NAMALWA (cell line): ENCODE data around the gene PHACTR4.
"Not testable (repeated sequence)": the region's sequence is repeated elsewhere in the genome, so short reads cannot be mapped to it uniquely, and the experiment has no call there.

Experiments
- DNase-seq: peaks from one replicate; pipeline ENCODE4 v3.0.0-alpha.2; 2015; ENCODE audit warnings: low spot score

Gene PHACTR4

DNA sequence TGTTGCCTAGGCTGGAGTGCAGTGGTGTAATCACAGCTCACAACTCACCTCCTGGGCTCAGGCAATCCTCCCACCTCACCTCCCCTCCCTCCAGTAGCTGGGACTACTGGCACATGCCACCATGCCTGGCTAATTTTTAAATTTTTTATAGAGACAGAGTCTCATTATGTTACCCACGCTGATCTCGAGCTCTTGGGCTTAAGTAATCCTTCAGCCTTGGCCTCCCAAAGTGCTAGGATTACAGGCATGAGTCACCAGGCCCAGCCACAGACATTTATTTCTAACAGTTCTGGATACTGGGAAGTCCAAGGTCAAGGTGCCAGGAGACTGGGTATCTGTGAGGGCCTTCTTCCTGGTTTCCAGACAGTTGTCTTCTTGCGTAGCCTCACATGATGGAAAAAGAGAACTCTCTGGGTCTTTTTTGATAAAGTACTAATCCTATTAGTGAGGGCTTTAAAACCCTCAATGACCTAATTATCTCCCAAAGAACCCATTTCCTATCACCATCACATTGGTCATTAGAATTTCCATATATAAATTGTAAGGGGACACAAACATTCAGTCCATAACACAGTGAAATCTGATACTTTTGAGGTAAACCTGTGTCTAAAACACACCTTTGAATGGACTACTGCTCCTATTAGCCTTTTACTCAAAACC is 67.9 kb downstream of the PHACTR4 start:
- no peak for DNase-seq

DNA sequence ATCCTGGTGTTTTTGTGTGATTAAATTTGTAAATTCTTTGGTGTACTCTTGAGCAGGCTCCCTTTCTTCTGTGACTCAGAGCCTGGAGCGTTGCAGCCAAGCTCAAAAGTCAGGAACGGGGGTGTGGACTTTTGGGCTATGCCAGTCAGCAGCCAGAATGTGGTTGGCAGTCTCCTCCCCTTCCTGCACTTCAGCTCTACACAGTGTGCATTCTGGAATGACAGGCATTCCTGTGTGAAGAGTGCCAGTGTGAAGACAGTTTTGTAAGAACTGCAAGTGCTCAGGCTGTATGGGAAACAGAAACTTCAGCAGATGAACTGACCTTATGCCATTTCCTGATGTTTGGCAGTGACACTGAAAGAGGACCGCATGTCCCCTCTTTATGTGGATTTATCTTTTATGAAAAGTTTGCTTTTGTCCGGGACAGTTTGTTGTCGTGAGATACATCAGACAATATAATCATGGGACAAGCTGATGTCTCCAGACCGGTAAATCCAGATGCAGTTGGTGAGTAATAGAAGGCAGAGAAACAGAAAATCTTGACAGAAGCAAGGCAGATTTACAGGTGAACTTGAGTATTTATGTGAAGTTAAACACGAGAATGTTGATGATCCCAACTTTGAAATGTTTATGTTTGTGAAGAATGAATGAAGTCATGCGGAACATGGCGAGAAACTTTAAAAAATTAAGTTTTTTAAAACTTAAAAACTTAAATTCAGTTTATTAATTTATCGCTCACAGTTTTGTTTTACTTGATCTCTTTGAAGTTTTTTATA is 68.6 kb downstream of the PHACTR4 start:
- DNase-seq, result no peak

DNA sequence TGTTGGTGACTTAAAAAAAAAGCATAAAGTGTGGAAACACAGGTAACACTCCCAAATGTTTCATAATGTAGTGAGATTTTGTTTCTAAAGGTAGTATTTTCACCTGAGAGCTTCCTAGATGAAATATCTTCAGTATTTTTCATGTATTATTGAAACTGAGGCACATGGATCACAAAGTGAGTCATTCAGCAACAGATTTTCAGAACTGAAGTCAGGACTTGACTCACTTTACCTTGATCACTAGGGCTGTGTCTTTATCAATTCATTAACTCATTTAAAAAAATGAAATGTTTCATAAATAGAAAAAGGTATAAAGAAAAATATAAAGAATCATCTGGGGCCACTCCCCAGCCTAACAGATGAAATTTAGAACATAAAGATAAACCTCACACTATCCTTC is 69.8 kb downstream of the PHACTR4 start:
- DNase-seq, result no peak

DNA sequence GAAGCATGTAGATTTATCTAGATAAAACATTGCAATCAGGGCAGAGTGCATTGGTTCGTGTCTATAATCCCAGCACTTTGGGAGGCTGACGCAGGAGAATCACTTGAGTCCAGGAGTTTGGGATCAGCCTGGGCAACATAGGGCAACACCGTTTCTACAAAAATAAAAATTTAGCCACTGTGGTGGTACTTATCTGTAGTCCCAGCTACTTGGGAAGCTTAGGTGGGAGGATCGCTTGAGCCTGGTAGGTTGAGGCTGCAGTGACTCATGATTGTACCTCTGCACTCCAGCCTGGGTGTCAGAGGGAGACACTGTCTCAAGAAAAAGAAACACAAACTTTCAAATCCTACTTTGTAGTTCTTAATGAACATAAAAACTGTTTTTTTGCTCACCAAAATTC is 72.1 kb downstream of the PHACTR4 start:
- no peak for DNase-seq

DNA sequence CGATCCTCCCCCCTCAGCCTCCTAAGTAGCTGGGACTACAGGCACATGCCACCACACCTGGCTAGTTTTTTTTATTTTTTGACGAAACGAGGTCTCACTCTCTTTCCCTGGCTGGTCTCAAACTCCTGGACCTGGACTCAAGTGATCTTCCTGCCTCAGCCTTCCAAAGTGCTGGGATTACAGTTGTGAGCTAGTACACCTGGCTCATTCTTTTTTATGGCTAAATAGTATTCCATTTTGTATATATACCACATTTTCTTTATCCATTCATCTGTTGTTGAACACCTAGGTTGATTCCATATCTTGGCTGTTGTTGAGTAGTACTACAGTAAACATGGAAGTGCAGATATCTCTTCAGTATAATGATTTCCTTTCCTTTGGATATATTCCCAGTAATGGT is 74.0 kb downstream of the PHACTR4 start:
- DNase-seq, result no peak

DNA sequence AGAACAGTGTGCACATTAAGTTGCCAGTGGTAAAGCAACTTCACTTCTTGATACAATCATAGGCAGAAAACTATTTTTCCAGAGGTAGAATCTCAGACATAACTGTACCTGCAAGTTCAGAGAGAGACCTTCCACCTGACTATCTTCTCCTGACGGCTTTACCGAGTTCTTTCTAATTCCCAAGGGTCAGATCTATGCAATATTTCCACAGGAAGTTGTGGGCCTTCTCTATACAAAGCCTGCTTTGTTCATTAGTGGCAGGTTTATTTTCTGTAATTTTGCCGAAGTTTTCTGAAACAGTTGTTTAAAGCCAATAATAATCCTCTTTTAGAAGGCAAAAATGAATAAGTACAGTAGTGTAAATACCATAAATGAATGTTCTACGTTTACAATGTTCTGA is 78.1 kb downstream of the PHACTR4 start:
- no peak for DNase-seq

DNA sequence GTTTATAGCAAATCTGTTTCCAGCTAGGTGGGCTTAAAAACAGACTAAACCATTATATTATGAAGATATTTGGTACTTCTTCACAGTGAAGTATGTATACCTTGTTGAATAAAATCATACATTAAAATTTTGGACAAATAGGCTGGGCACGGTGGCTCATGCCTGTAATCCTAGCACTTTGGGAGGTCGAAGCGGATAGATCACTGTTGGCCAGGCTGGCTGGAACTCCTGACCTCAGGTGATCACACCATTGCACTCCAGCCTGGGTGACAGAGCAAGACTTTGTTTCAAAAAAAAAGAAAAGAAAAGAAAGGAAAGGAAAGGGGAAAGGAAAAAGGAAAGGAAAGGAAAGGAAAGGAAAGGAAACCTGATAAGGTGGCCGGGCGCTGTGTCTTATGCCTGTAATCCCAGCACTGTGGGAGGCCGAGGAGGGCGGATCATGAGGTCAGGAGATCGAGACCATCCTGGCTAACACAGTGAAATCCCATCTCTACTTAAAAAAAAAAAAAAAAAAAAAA is 78.6 kb downstream of the PHACTR4 start:
- not testable (repeated sequence) for DNase-seq

DNA sequence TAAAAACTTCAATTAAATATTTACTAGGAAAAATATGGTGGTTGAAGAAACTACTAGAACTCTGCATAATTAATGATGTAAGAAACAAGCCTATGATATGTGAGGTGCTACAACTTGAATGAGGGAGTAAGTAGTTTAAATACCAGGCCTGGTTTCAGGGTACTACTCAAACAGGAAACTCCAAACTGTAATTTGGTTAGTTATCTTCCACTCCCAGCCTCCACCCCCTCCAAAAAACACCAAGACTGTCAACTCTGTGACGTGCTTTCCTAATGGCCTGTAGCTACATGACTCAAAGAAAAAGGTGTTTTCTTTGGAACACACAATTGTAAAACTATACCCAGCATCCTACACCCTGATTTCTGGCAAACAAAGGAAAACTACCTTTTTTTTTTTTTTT is 80.4 kb downstream of the PHACTR4 start:
- no peak for DNase-seq

DNA sequence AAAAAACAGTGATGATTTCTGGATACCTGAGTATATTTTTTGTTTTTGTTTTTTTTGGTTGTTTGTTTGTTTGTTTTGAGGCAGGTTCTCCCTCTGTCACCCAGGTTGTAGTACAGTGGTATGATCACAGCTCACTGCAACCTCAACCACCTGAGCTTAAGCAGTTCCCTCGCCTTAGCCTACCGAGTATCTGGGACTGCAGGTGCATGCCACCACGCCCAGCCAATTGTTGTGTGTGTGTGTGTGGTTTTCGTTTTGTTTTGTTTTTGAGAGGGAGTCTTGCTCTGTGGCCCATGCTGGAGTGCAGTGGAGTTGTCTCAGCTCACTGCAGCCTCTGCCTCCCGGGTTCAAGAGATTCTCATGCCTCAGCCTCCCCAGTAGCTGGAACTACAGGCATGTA is 81.0 kb downstream of the PHACTR4 start:
- DNase-seq, result no peak

DNA sequence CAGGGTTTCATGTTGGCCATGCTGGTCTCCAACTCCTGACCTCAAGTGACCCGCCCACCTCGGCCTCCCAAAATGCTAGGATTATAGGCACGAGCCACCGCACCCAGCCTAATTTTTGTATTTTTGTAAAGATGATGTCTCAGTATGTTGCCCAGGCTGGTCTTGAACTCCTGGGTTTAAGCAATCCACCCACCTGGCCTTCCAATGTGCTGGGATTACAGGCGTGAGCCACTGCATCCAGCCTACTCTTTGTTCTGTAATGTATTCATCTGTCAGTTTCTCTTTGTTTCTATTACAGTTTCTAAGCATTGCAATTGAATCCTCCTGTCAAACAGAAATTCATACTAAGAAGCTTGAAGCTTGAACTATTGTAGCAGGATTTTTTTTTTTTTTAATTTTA is 81.5 kb downstream of the PHACTR4 start:
- no peak for DNase-seq

DNA sequence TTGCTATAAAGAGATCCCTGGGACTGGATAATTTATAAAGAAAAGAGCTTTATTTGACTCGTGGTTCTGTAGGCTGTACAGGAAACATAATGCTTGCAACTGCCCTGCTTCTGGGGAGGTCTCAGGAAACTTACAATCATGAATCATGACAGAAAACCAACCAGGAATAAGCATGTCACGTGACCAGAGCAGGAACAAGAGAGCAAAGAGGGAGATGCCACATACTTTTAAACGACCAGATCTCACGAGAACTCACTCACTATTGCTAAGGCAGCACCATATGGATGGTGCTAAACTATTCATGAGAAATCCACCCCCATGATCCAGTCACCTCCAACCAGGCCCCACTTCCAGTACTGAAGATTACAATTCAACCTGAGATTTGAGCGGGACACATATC is 86.5 kb downstream of the PHACTR4 start:
- DNase-seq, result no peak

DNA sequence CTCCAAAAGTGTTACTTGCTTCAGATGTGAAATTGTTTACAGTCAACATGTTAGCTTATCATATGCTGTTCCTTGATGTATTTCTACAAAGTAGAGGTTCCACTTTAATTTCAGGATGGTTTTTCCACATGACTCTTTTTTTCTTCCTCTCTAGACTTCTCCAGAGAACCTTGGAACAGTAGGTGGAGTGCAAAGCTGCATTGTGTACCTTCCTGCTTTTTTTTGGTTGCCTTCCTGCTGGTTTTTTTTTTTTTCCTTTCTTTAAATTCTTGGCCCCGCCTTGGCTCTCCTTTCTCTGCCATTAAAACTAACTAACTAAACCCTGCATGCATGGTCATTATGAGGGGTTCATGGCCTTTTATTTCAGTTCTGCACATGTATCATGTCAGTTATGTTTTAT is 88.1 kb downstream of the PHACTR4 start:
- no peak for DNase-seq

DNA sequence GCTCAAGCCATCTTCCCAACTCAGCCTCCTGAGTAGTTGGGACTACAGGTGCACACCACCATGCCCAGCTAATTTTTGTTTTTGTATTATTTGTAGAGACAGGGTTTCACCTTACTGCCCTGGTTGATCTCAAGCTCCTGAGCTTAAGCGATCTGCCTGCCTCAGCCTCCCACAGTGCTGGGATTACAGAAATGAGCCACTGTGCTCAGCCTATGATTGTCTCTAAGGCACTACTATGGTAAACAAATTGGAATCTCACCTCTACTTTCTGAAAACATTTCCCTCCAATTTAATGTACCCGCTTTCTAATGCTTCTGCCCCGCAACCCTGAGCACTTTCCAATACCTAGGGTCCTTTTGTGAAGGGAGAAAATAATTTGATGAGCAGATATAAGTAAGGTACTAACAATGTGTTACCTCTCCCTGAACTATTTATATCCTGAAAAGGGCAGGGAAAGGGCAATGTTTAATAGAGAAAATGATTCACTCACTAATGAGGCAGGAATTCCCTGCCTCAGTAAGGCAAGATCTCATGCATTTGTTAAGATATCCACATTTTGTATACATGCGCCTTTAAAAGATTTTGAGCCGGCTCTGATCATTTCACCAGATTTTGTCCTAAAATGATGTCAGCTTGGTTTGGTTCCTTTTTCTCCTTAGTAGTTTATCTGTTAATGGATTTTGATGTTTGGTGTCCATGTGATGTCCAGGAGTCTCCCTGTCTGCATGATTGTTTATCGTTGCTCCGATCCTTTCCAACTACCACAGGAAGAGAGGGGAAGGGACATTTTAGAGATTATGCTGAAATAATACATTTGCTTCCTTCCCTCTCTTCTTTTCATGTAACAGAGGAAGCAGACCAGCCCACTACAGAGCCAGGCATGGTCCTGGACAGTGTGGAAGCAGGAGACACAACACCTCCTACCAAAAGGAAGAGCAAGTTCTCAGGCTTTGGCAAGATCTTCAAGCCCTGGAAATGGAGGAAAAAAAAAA is 89.0 kb downstream of the PHACTR4 start:
- no peak for DNase-seq

DNA sequence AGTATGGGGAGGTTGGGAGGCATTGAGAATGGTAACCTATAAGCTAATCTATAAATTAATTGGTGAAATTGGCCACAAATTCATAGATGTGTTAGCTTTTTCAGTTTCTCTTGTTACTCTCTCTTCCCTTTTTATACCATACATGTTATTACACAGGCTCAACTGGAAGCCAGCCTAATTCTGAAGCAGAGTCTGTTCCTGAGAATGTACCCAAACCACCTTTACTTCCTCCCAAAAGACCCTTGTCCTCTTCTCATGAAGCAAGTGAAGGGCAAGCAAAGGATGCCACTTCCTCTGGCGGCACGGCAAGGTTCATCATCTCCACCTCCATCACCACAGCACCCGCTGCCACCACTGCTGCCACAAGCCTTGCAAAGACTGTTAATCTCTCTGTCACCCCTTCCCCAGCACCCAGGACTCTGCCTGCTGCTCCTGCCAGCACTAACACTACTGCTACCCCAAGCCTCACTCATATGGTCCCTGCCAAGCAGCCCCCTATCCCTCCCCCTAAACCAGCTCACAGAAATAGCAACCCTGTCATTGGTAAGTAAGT is 96.8 kb downstream of the PHACTR4 start:
- no peak for DNase-seq

DNA sequence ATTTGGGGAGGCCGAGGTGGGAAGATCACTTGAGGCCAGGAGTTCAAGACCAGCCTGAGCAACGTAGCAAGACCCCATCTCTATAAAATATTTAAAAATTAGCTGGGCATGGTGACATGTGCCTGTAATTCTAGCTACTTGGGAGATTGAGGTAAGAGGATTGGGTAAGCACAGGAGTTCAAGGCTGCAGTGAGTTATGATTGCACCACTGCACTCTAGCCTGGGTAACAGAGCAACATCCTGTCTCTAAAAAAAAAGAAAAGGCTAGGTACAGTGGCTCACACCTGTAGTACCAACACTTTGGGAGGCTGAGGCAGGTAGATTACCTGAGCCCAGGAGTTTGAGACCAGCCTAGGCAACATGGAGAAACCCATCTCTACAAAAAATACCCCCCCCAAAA is 100.6 kb downstream of the PHACTR4 start:
- DNase-seq, result no peak

DNA sequence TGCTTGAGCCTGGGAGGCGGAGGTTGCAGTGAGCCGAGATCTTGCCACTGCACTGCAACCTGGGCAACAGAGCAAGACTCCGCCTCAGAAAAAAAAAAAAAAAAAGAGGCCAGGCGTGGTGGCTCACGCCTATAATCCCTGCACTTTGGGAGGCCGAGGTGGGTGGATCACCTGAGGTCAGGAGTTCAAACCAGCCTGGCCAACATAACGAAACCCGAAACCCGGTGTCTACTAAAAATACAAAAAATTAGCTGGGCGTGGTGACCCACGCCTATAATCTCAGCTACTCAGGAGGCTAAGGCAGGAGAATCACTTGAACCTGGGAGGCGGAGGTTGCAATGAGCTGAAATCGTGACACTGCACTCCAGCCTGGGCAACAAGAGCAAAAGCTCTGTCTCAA is 110.0 kb downstream of the PHACTR4 start:
- not testable (repeated sequence) for DNase-seq

DNA sequence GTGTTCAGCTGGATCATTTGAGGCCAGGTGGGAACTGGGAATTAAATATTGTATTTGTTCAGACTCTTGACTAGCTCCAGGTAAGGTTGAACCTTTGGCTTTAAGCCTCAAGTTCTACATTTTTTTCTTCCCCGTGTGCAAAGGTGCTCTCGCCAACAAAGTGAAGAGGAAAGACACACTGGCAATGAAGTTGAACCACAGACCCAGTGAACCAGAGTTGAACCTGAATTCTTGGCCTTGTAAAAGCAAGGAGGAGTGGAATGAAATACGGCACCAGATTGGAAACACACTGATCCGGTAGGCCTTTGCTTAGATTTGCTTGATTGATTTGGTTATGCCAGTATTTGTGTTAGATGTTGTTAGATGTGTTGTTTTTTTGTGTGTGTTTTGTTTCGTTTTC is 110.8 kb downstream of the PHACTR4 start:
- no peak for DNase-seq

DNA sequence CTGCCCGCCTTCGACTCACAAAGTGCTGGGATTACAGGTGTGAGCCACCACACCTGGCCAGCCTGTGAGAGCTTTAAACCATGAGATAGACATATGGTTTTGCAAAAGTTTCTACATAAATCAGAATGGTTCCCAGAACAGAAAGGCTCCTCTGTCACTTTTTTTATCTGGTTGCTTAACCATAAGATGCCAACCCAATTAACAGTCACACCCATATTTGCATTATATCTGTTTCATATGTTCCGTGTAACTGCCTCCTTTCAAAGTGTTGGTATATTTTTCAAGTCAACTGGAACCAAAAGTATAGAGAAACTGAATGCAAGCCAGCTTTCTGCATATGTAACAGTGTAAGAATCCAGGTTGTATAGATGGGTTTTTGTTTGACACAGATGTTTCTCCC is 112.6 kb downstream of the PHACTR4 start:
- DNase-seq, result no peak

DNA sequence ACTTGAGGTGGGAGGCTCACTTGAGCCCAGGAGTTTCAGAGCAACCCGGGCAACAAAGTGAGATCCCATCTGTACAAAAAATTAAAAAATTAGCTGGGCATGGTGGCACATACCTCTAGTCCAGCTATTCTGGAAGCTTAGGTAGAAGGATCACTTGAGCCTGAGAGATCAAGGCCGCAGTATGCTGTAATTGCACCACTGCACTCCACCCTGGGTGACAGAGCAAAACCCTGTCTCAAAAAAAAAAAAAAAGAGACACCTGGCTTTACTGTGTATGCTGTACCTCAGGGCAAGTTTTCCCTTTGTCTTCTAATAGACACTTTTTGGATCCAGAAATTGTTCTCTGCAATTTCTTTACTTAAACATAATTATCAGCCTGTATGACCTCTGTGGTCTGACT is 113.2 kb downstream of the PHACTR4 start:
- DNase-seq, result no peak

DNA sequence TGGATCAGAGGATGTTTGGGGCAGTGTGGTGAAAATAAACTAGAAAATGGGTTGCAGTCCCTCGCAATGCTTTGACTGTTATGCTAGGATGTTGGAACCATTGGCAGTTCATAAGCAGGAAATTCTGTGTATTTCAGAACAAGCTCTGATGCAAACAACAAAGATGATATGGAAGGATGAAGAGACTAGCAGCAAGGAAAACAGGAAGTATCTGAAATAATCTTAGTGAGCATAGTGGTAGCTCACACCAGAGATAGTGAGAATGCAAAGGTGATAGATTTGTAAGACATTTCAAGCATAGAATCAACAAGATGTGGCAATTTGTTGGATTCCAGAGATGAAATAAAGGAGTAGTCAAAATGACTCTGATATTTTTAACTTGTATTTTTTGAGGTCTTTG is 125.2 kb downstream of the PHACTR4 start:
- no peak for DNase-seq

DNA sequence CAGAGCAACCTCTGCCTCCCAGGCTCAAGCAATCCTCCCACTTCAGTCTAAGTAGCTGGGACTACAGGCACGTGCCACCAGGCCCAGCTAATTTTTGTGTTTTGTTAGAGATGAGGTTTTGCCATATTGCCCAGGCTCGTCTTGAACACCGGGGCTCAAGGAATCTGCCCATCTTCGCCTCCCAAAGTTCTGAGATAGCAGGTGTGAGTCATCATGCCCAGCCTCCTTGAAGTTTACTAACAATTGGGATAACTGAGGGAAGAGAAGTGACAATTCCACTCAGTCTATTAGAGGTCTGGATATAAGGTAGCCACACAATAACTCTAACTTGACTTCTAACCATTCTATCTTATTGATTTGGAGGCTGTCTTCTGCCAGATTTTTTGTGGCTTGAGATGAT is 130.0 kb downstream of the PHACTR4 start:
- no peak for DNase-seq

DNA sequence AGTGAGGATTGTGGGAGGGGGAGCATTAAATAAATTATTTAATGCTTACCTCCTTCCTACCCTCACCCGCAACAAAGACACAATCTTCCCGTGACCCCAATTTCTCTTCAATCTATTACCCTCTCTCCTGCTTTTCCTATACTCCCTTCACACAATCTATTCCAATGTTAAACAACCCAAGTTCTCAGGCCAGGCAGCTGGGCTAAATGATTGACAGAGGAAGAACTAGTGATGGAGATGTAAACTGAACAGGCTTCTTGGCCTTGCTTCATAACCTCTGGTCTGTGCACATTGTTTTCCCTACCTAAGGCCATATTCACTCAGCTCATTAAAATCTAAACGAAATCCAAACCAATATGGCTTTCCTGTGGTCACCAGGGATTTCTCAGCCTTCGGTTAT is 132.4 kb downstream of the PHACTR4 start:
- DNase-seq, result no peak
